ENCODE measurements around the gene UGT2B7. TPM values are rescaled to one million over a fixed set of nuclear protein-coding genes. Genes with fewer than 3 reads are reported as not detected.

The UGT2B7 gene
- total RNA-seq, 1 donor from 2014 or later = not detected

GRCh38 chr4:69071286-69071685 lies 25.0 kb upstream of the UGT2B7 start:
- intact Hi-C loops (cut with micrococcal nuclease) = no loop called here
- DNase-seq (no peak), ATAC-seq (ENCODE audit: low read depth) (no peak)
- no peaks in the 10 kb centered on the region for H3K9me3 Mint-ChIP-seq
- TF ChIP-seq CTCF (IDR thresholded peaks at IDR 0.05) = no peak
- H3K36me3 Mint-ChIP-seq (ENCODE audit: low read depth) = no peaks in the 10 kb centered on the region
- H3K27ac Mint-ChIP-seq = no peak overlapping the region
- POLR2A ChIA-PET = no interaction called here
- CTCF ChIA-PET = no interaction called here
- H3K27me3 Mint-ChIP-seq = no peaks in the 10 kb centered on the region
- no peak overlapping the region for H3K4me3 Mint-ChIP-seq
- H3K4me1 Mint-ChIP-seq = no peaks in the 10 kb centered on the region

- Mint-ChIP-seq H3K4me3 (no peak overlapping the region), H3K9me3 (peaks cover 2% of the 10 kb centered on the region), H3K4me1 (no peaks in the 10 kb centered on the region), H3K36me3 (ENCODE audit: low read depth) (no peaks in the 10 kb centered on the region), H3K27ac (no peak overlapping the region), H3K27me3 (no peaks in the 10 kb centered on the region)
- ChIA-PET POLR2A (no interaction called here), CTCF (no interaction called here)
- intact Hi-C loops (cut with micrococcal nuclease) = no loop called here
- TF ChIP-seq CTCF (IDR thresholded peaks at IDR 0.05) = no peak
- ATAC-seq (ENCODE audit: low read depth) (no peak), DNase-seq (no peak)
These were observed 22.9 kb upstream of the UGT2B7 start for GRCh38 chr4:69073375-69073774.

GRCh38 chr4:69075061-69075792 lies 21.0 kb upstream of the UGT2B7 start:
- Mint-ChIP-seq H3K27ac (no peak overlapping the region), H3K27me3 (no peaks in the 10 kb centered on the region)
- no peak for DNase-seq

GRCh38 chr4:69078852-69079251 lies 17.4 kb upstream of the UGT2B7 start:
- ChIA-PET POLR2A (no interaction called here), CTCF (no interaction called here)
- no peak for TF ChIP-seq CTCF (IDR thresholded peaks at IDR 0.05)
- Mint-ChIP-seq H3K4me3 (no peak overlapping the region), H3K27ac (no peak overlapping the region), H3K4me1 (no peaks in the 10 kb centered on the region), H3K36me3 (ENCODE audit: low read depth) (no peaks in the 10 kb centered on the region), H3K9me3 (peaks cover 2% of the 10 kb centered on the region), H3K27me3 (no peaks in the 10 kb centered on the region)
- no peak for DNase-seq
- no peak for ATAC-seq (ENCODE audit: low read depth)
- intact Hi-C loops (cut with micrococcal nuclease) = no loop called here

More at GRCh38 chr4:69075061-69075792, 21.0 kb upstream of the UGT2B7 start:
- CTCF ChIA-PET = no interaction called here
- no peak for TF ChIP-seq CTCF (IDR thresholded peaks at IDR 0.05)
- Mint-ChIP-seq H3K9me3 (peaks cover 2% of the 10 kb centered on the region), H3K4me1 (no peaks in the 10 kb centered on the region), H3K36me3 (ENCODE audit: low read depth) (no peaks in the 10 kb centered on the region), H3K4me3 (no peak overlapping the region)
- POLR2A ChIA-PET = no interaction called here
- intact Hi-C loops (cut with micrococcal nuclease) = no loop called here
- ATAC-seq (ENCODE audit: low read depth) = no peak

- POLR2A ChIA-PET = no interaction called here
- Mint-ChIP-seq H3K27me3 (no peaks in the 10 kb centered on the region), H3K9me3 (peaks cover 7% of the 10 kb centered on the region), H3K27ac (no peak overlapping the region), H3K4me1 (no peaks in the 10 kb centered on the region), H3K4me3 (no peak overlapping the region), H3K36me3 (ENCODE audit: low read depth) (no peaks in the 10 kb centered on the region)
- CTCF ChIA-PET = no interaction called here
- intact Hi-C loops (cut with micrococcal nuclease) = no loop called here
- DNase-seq = no peak
- no peak for TF ChIP-seq CTCF (IDR thresholded peaks at IDR 0.05)
- no peak for ATAC-seq (ENCODE audit: low read depth)
These were observed 7.8 kb upstream of the UGT2B7 start for GRCh38 chr4:69088473-69088872.
